ENCODE data around the gene SMARCD3. TPM values are rescaled to one million over a fixed set of nuclear protein-coding genes. Genes with fewer than 3 reads are reported as not detected.

SMARCD3 gene
- total and polyA plus RNA-seq, 2 of the 4 experiments (the other 2 are of a cell fraction): 37.5 to 48.5 TPM

- intact Hi-C loops (cut with micrococcal nuclease): no loop called here
- POLR2A ChIA-PET (ENCODE audit: unreplicated experiment): interaction anchor here (1.1 kb wide), 1 partner anchor 12 kb away, joined by 3 read pairs; no protein-coding TSS in a partner anchor
These were observed 8.5 kb downstream of the SMARCD3 start for GRCh38 chr7:151239837-151240459.

More at GRCh38 chr7:151239837-151240459, 8.5 kb downstream of the SMARCD3 start:
- H2AFZ ChIP-seq (replicated peaks; ENCODE audit: low read length, poor library complexity): no peak overlapping the region
- H4K8ac ChIP-seq (ENCODE audit: low read depth in 2 of 2, low read length in 2 of 2): no peak overlapping the region
- no peak overlapping the region for H3K18ac ChIP-seq (ENCODE audit: low read depth, low read length)
- DNase-seq: no peak
- H3K9me3 ChIP-seq (ENCODE audit: control insufficient read depth, insufficient read depth, low read length): no peaks in the 10 kb centered on the region
- H3K79me1 ChIP-seq (ENCODE audit: low read depth in 1 of 2, low read length in 2 of 2): peaks cover 8 to 89% of the 10 kb centered on the region in 2 experiments
- no peaks in the 10 kb centered on the region for H3K9me1 ChIP-seq (ENCODE audit: insufficient read depth, low read length)
- dilution Hi-C loops (cut with HindIII; ENCODE audit: low sequenced_read_pairs, unreplicated experiment): no loop called here
- in situ Hi-C loops (cut with MboI; ENCODE audit: low sequenced_read_pairs): no loop called here
- no peak overlapping the region for H2BK20ac ChIP-seq (ENCODE audit: low read depth, low read length)
- no peak overlapping the region for H3K14ac ChIP-seq (replicated peaks; ENCODE audit: low read depth, low read length)
- no peak for ATAC-seq (ENCODE audit: low read depth)
- peaks cover 77% of the 10 kb centered on the region for H3K36me3 ChIP-seq (ENCODE audit: control insufficient read depth, insufficient read depth, low read length)
- peaks cover 75% of the 10 kb centered on the region for H4K20me1 ChIP-seq (ENCODE audit: insufficient read depth, low read length)
- no peak for TF ChIP-seq MXI1 (IDR thresholded peaks at IDR 0.05; ENCODE audit: borderline replicate concordance, low read depth, low read length)
- TF ChIP-seq RAD21 (IDR thresholded peaks at IDR 0.05; ENCODE audit: low read length): no peak
- no peak for TF ChIP-seq CEBPB (IDR thresholded peaks at IDR 0.05; ENCODE audit: low read depth, low read length)
- TF ChIP-seq NFE2L2 (IDR thresholded peaks at IDR 0.05; ENCODE audit: low read depth, low read length): no peak
- TF ChIP-seq BHLHE40 (IDR thresholded peaks at IDR 0.05; ENCODE audit: low read depth, low read length): no peak
- no peak for TF ChIP-seq USF2 (IDR thresholded peaks at IDR 0.05; ENCODE audit: low read depth, low read length)
- no peak for TF ChIP-seq SMC3 (IDR thresholded peaks at IDR 0.05; ENCODE audit: low read depth, low read length)
- TF ChIP-seq CTCF (conservative IDR thresholded peaks at IDR 0.05; ENCODE audit: low read depth, low read length): no peak
- no peak for TF ChIP-seq MAZ (IDR thresholded peaks at IDR 0.05; ENCODE audit: borderline replicate concordance, low read depth, low read length)
- TF ChIP-seq MAFK (IDR thresholded peaks at IDR 0.05; ENCODE audit: low read depth, low read length): no peak
- TF ChIP-seq ELK1 (IDR thresholded peaks at IDR 0.05; ENCODE audit: borderline replicate concordance, low read depth, low read length): no peak
- no peak for TF ChIP-seq CHD1 (IDR thresholded peaks at IDR 0.05; ENCODE audit: low read depth, low read length)
- H2BK5ac ChIP-seq (ENCODE audit: low read depth, low read length, poor library complexity, severe bottlenecking): no peak overlapping the region
- H2BK15ac ChIP-seq (ENCODE audit: low read depth, low read length): no peak overlapping the region
- H3K23ac ChIP-seq (ENCODE audit: low read depth, low read length): no peak overlapping the region
- CTCF ChIA-PET: no interaction called here
- no peak overlapping the region for H3K4me2 ChIP-seq (ENCODE audit: low read depth, low read length)
- no TSS peak for BruUV-seq (replicated peaks)
- no peak overlapping the region for H3K56ac ChIP-seq (ENCODE audit: extremely low read depth, insufficient read depth, low read length)
- no peak overlapping the region for H2AK5ac ChIP-seq (ENCODE audit: low read depth, low read length)
- no peak overlapping the region for H4K5ac ChIP-seq (ENCODE audit: low read depth, low read length)
- no peak overlapping the region for H3K4me3 ChIP-seq (ENCODE audit: insufficient read depth, low read depth, low read length)
- H3K27ac ChIP-seq (ENCODE audit: insufficient read depth, low read length): no peak overlapping the region
- H4K91ac ChIP-seq (ENCODE audit: insufficient read depth, low read depth, low read length): no peak overlapping the region
- 57% methylated on average over 3 of the region's 11 CpGs; no CpG with 5 or more reads in 1 of the 2 experiments for WGBS, 2 experiments (ENCODE audit: extremely low coverage in 2 of 2, insufficient read length in 1 of 2)
- H3K4me1 ChIP-seq (ENCODE audit: control insufficient read depth, insufficient read depth, low read length): peaks cover 3% of the 10 kb centered on the region; the same call in 1 of the 2 replicates
- no peak overlapping the region for H3K9ac ChIP-seq (ENCODE audit: low read depth, low read length)
- no peak overlapping the region for H3K4ac ChIP-seq (ENCODE audit: low read depth, low read length)
- H2AK9ac ChIP-seq (replicated peaks; ENCODE audit: low read depth, low read length, poor library complexity): peak overlapping the region; percentile 37
- no peaks in the 10 kb centered on the region for H3K27me3 ChIP-seq (ENCODE audit: control insufficient read depth, insufficient read depth, low read length)
- H2BK120ac ChIP-seq (ENCODE audit: low read depth, low read length): no peak overlapping the region
